ENCODE measurements around the gene ABCA5. TPM values are rescaled to one million over a fixed set of nuclear protein-coding genes. Genes with fewer than 3 reads are reported as not detected.
"Not testable (repeated sequence)": the region's sequence is repeated elsewhere in the genome, so short reads cannot be mapped to it uniquely, and the experiment has no call there.

The ABCA5 gene
- total RNA-seq, 3 donors from 2014 or later (not counting 1 experiment from before 2014, with no cell fraction given), result 52.1 to 84.5 (median 57.6) TPM

GRCh38 chr17:69300222-69300621 is 26.7 kb downstream of the ABCA5 start:
- no peak for TF ChIP-seq CTCF (IDR thresholded peaks at IDR 0.05)
- 97% methylated on average over 3 of the region's 3 CpGs for WGBS (ENCODE audit: insufficient coverage)
- Mint-ChIP-seq H3K9me3 (no peaks in the 10 kb centered on the region), H3K4me1 (no peaks in the 10 kb centered on the region), H3K27ac (no peak overlapping the region), H3K4me3 (no peak overlapping the region), H3K27me3 (ENCODE audit: low read depth in 2 of 2) (no peaks in the 10 kb centered on the region), H3K36me3 (no peaks in the 10 kb centered on the region)
- Histone ChIP-seq H3K27me3 (ENCODE audit: control insufficient read depth, insufficient read depth, low read length) (no peaks in the 10 kb centered on the region), H3K9me3 (ENCODE audit: control insufficient read depth, insufficient read depth, low read length) (no peaks in the 10 kb centered on the region), H3K4me3 (ENCODE audit: low read length) (no peak overlapping the region), H3K36me3 (ENCODE audit: control insufficient read depth, insufficient read depth, low read length) (peaks cover 10% of the 10 kb centered on the region), H3K4me1 (ENCODE audit: control insufficient read depth, insufficient read depth, low read length) (no peaks in the 10 kb centered on the region), H3K27ac (ENCODE audit: low read length) (no peak overlapping the region)
- DNase-seq (no peak), ATAC-seq (no peak)
- intact Hi-C loops (cut with micrococcal nuclease), result no loop called here

GRCh38 chr17:69298120-69298722 is 28.7 kb downstream of the ABCA5 start:
- H3K27ac ChIP-seq (ENCODE audit: low read length); H3K27me3 ChIP-seq (ENCODE audit: control insufficient read depth, insufficient read depth, low read length); H3K27ac Mint-ChIP-seq; H3K4me3 ChIP-seq (ENCODE audit: low read length); H3K4me3 Mint-ChIP-seq; intact Hi-C loops (cut with micrococcal nuclease); H3K9me3 Mint-ChIP-seq; H3K36me3 Mint-ChIP-seq; H3K4me1 ChIP-seq (ENCODE audit: control insufficient read depth, insufficient read depth, low read length); ATAC-seq; H3K9me3 ChIP-seq (ENCODE audit: control insufficient read depth, insufficient read depth, low read length); H3K27me3 Mint-ChIP-seq (ENCODE audit: low read depth in 2 of 2); H3K4me1 Mint-ChIP-seq; DNase-seq: not testable (repeated sequence)
- 100% methylated on average over 2 of the region's 3 CpGs for WGBS (ENCODE audit: insufficient coverage)
- peaks cover 15% of the 10 kb centered on the region for H3K36me3 ChIP-seq (ENCODE audit: control insufficient read depth, insufficient read depth, low read length)

GRCh38 chr17:69287168-69287567 is 39.8 kb downstream of the ABCA5 start:
- no peak for TF ChIP-seq CTCF (IDR thresholded peaks at IDR 0.05)
- Histone ChIP-seq H3K27ac (ENCODE audit: low read length) (no peak overlapping the region), H3K27me3 (ENCODE audit: control insufficient read depth, insufficient read depth, low read length) (no peaks in the 10 kb centered on the region), H3K4me1 (ENCODE audit: control insufficient read depth, insufficient read depth, low read length) (no peaks in the 10 kb centered on the region), H3K36me3 (ENCODE audit: control insufficient read depth, insufficient read depth, low read length) (peaks cover 32% of the 10 kb centered on the region), H3K4me3 (ENCODE audit: low read length) (no peak overlapping the region), H3K9me3 (ENCODE audit: control insufficient read depth, insufficient read depth, low read length) (no peaks in the 10 kb centered on the region)
- 100% methylated on average over 1 of the region's 1 CpG for WGBS (ENCODE audit: insufficient coverage)
- ATAC-seq (no peak), DNase-seq (no peak)
- intact Hi-C loops (cut with micrococcal nuclease), result no loop called here
- Mint-ChIP-seq H3K27me3 (ENCODE audit: low read depth in 2 of 2) (no peaks in the 10 kb centered on the region), H3K27ac (no peak overlapping the region), H3K4me1 (peaks cover 0 to 1% of the 10 kb centered on the region in 2 donors), H3K4me3 (no peak overlapping the region), H3K9me3 (no peaks in the 10 kb centered on the region), H3K36me3 (peaks cover 13% of the 10 kb centered on the region)

GRCh38 chr17:69286257-69286656 is 40.7 kb downstream of the ABCA5 start:
- intact Hi-C loops (cut with micrococcal nuclease), result no loop called here
- H3K4me1 Mint-ChIP-seq, result peaks cover 0 to 6% of the 10 kb centered on the region in 2 donors
- no peak for TF ChIP-seq CTCF (IDR thresholded peaks at IDR 0.05)
- ATAC-seq (no peak), DNase-seq (no peak)
- Histone ChIP-seq H3K9me3 (ENCODE audit: control insufficient read depth, insufficient read depth, low read length) (no peaks in the 10 kb centered on the region), H3K27me3 (ENCODE audit: control insufficient read depth, insufficient read depth, low read length) (no peaks in the 10 kb centered on the region), H3K4me3 (ENCODE audit: low read length) (no peak overlapping the region), H3K36me3 (ENCODE audit: control insufficient read depth, insufficient read depth, low read length) (peaks cover 31% of the 10 kb centered on the region), H3K27ac (ENCODE audit: low read length) (no peak overlapping the region), H3K4me1 (ENCODE audit: control insufficient read depth, insufficient read depth, low read length) (no peaks in the 10 kb centered on the region)
- peaks cover 13% of the 10 kb centered on the region for H3K36me3 Mint-ChIP-seq
- no peaks in the 10 kb centered on the region for H3K9me3 Mint-ChIP-seq
- H3K27ac Mint-ChIP-seq, result no peak overlapping the region
- H3K4me3 Mint-ChIP-seq, result no peak overlapping the region
- H3K27me3 Mint-ChIP-seq (ENCODE audit: low read depth in 2 of 2), result no peaks in the 10 kb centered on the region

Data from natural killer cell (primary cell).